Fibroblast of villous mesenchyme (primary cell): ENCODE measurements around the gene HSPA4. TPM values are rescaled to one million over a fixed set of nuclear protein-coding genes. Genes with fewer than 3 reads are reported as not detected.

ENCODE experiments used
- DNase-seq: peaks from one replicate; pipeline ENCODE4 v3.0.0-alpha.2; 2010; ENCODE audit warnings: low read depth
- H3K4me3 ChIP-seq: 2 replicates; pipeline ENCODE4 v1.5.1; 2011; ENCODE audit warnings: low read depth, mild to moderate bottlenecking, low read length
- total RNA-seq: library from RNA; depleted of rRNA; stranded (reverse); fragments of >200 nt; gene quantifications from 2 replicates; pipeline ENCODE4 v1.2.3, GENCODE V29; 2012
- TF ChIP-seq, protein P1 (sequence below): IDR thresholded peaks from 2 replicates; pipeline ENCODE4 v1.5.1; 2012; ENCODE audit warnings: low read depth, mild to moderate bottlenecking, low read length; ENCODE audit not compliant: insufficient read depth

The HSPA4 gene
- total RNA-seq, 1 donor: 187 TPM

DNA sequence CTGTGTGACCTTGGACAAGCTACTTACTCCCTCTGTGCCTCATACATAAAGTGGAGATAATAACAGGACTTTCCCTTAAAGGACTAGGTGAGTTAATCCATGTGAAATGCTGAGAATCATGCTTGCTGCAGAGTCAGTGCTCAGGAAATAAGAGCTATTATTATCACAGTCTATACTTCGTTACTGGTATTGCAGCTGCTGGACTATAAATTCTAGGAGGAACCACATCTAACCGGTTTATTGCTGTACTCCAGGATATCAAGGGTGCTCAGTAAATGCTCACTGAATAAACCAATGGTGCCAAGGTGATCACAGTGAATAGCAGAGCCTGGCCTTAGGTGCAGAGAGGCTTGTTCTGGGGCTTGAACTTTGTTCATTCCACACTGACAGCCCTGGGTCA lies 69.3 kb downstream of the HSPA4 start:
- H3K4me3 ChIP-seq: no peak overlapping the region
- no peak for DNase-seq
- TF ChIP-seq, protein P1, sequence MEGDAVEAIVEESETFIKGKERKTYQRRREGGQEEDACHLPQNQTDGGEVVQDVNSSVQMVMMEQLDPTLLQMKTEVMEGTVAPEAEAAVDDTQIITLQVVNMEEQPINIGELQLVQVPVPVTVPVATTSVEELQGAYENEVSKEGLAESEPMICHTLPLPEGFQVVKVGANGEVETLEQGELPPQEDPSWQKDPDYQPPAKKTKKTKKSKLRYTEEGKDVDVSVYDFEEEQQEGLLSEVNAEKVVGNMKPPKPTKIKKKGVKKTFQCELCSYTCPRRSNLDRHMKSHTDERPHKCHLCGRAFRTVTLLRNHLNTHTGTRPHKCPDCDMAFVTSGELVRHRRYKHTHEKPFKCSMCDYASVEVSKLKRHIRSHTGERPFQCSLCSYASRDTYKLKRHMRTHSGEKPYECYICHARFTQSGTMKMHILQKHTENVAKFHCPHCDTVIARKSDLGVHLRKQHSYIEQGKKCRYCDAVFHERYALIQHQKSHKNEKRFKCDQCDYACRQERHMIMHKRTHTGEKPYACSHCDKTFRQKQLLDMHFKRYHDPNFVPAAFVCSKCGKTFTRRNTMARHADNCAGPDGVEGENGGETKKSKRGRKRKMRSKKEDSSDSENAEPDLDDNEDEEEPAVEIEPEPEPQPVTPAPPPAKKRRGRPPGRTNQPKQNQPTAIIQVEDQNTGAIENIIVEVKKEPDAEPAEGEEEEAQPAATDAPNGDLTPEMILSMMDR: no peak

DNA sequence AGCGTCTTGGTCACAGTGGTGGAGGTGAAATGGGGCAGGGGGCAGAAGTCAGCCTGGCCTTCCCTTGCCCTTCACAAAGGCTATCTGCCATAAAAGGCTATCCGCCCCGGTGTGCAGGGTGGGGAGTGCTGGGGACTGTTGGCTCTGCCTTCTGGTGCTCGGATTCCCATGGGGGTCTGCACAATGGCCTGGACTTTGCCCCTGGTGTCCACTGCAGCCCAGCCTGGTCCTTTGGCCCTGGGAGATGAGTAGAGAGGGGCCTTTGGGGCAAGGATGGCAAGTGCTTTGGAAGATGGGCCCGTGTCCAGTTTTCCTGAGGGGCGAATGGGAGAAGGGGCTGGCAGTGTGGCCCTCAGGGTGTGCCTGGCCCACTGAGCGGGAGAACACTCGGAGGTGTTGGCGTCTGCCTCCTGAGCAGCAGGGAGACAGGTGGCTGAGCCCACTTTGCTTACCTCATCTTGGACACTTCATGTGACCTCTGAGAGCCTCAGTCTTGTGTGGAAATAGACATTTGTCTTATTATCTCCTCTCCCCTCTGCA lies 69.9 kb downstream of the HSPA4 start:
- H3K4me3 ChIP-seq: no peak overlapping the region
- no peak for DNase-seq
- TF ChIP-seq, protein P1: no peak

DNA sequence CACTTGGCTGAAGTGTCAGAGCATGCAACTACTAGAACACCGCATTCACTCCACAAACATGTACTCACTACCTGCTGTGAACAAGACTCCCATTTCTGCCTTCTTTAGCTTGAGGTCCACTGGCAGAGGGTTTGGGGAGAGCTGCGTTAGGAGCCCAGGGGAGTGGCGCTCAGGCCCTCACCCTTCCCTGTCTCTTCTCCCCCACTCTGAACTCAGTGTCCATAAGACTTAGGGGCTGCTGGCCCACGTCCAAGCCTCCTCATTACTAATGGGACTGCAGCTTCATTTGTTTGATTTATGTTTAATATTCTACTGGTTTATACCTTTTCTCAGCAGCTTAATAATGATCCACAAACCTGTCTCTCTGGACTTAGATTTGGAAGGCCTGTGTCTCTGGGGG lies 70.9 kb downstream of the HSPA4 start:
- H3K4me3 ChIP-seq: no peak overlapping the region
- DNase-seq: no peak
- TF ChIP-seq, protein P1: no peak

DNA sequence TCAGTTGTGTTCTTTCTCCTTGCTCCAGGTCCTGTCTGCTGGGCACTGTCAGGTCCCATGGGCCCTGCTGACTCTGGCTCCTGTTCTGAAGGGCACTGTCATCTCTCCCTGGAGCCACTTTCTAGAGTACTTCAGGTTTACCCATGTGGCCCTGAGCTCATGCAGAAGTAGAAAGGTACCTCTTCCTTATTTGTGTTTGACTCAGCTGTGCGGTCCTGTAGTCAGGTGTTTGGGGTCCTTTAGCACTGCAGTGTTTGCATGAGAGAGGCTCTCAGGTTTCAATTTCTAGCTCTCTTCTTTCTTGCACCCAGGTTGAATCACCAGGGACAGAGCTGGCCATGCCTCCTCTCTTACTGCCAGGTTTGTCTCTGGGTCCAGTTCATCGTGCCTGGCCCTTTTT lies 71.5 kb downstream of the HSPA4 start:
- DNase-seq: no peak
- TF ChIP-seq, protein P1: no peak
- no peak overlapping the region for H3K4me3 ChIP-seq

DNA sequence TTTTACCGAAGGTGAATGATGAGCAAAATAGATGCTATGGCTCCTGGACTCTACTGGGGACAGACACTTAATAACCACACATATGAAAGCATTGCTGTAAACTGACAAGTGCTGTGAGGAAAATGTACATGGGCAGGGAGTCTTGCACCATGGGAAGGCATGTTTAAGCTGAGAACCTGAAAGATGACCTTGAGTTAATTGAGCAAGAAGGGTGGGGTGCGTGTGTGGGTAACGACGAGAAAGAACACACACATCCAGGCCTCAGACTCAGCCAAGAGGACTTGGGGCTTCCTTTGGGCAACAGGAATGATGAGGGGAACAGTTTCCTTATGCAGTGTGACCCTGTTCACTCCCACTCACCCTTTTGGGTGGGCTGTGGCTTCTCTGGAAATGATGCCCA lies 73.1 kb downstream of the HSPA4 start:
- no peak overlapping the region for H3K4me3 ChIP-seq
- no peak for DNase-seq
- TF ChIP-seq, protein P1: no peak

DNA sequence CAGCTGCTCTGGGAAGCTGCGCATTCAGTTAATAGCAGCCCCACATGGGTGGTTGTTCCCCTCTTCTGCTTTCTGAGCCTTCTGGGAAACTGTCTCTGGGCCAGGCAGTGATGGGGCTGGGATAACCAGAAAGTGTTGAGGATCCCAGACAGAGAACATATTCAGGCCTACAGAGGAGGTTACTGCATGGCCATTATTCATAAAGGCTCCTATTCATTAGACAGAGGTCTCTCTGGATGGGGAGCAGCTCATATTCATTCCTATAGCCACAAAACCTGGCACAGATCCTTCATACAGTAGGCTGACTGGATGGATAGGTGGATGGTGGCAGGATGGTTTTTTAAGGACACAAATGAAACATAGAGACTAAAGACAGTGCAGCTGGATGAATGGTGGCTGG lies 76.3 kb downstream of the HSPA4 start:
- DNase-seq: no peak
- TF ChIP-seq, protein P1: no peak
- H3K4me3 ChIP-seq: no peak overlapping the region

DNA sequence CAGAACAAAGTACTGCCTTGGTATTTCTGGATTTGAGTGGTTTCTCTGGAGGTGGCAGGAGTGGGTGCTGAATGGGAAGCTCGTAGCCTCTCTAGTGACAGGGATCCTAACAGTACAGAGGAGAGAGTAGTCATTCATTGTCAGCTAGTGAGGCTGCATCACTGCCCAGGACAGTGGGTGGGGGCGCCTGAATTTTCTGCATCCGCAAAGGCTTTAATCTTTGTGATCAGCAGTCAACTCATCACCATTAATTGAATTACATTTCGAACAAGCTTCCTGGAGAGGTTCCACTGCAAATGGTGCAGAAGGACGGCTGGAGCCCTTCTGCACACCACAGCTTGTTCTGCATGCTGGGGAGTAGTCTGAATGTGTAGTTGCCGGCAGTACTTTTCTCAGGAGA lies 77.5 kb downstream of the HSPA4 start:
- no peak for DNase-seq
- no peak overlapping the region for H3K4me3 ChIP-seq
- TF ChIP-seq, protein P1: no peak
